SK-N-SH (cell line): ENCODE measurements around the gene ARID4B. TPM values are rescaled to one million over a fixed set of nuclear protein-coding genes. Genes with fewer than 3 reads are reported as not detected.
A peak's percentile ranks its signal among the peaks of the same experiment; 100 is the strongest.

Experiments
- CTCF ChIA-PET: fragments of 300-600, 350-600 bp; formaldehyde crosslinking; extraction: SDS; loops from one replicate; lab custom pipeline; 2021; lab: Yijun Ruan, JAX
- POLR2A ChIA-PET: fragments of 350-600 bp; sonication (Branson Sonifier 250); formaldehyde crosslinking; extraction: SDS; loops from one replicate; lab custom pipeline; 2020; ENCODE audit warnings: antibody characterized with exemption, inconsistent platforms; lab: Yijun Ruan, JAX
- DNase-seq: peaks from one replicate; pipeline ENCODE4 v3.0.0; 2012
- H2AFZ ChIP-seq: fragments of 200-600 bp; sonication (generic); 2 replicates; pipeline ENCODE4 v1.8.1; 2016; ENCODE audit warnings: antibody characterized with exemption, mild to moderate bottlenecking, low read depth
- H3F3A ChIP-seq: fragments of 200-600 bp; sonication (generic); replicated peaks from 2 replicates; pipeline ENCODE3; 2016; ENCODE audit warnings: antibody characterized with exemption, mild to moderate bottlenecking; ENCODE audit not compliant: insufficient read depth
- H3K27ac ChIP-seq, 2 experiments: fragments of 200-500 bp in 1 of 2; fragments of 200-600 bp in 1 of 2; sonication (Bioruptor generic) in 1 of 2; sonication (generic), shearing (Covaris generic) in 1 of 2; 2 replicates each; pipeline versions ENCODE4 v1.5.1 to v1.6.1; 2014 to 2016; ENCODE audit warnings: low read depth in 2 of 2, inconsistent platforms in 1 of 2, low read length in 1 of 2, mild to moderate bottlenecking in 1 of 2, mixed read lengths in 1 of 2
- H3K27me3 ChIP-seq: fragments of 200-600 bp; sonication (generic), shearing (Covaris generic); 2 replicates; pipeline ENCODE4 v1.6.1; 2016; ENCODE audit warnings: mixed run types; ENCODE audit not compliant: insufficient read depth
- H3K36me3 ChIP-seq, 2 experiments: fragments of 200-500 bp in 1 of 2; fragments of 200-600 bp in 1 of 2; sonication (Bioruptor generic) in 1 of 2; sonication (generic) in 1 of 2; replicated peaks in 1 of 2; 2 replicates each; pipeline versions ENCODE3 to v1.5.1; 2014 to 2016; ENCODE audit warnings: low read length in 1 of 2, mild to moderate bottlenecking in 1 of 2; ENCODE audit not compliant: insufficient read depth in 2 of 2, control insufficient read depth in 1 of 2
- H3K4me1 ChIP-seq, 2 experiments: fragments of 200-500 bp in 1 of 2; fragments of 200-600 bp in 1 of 2; sonication (Bioruptor generic) in 1 of 2; sonication (generic), shearing (Covaris generic) in 1 of 2; 2 replicates each; pipeline versions ENCODE4 v1.5.1 to v1.6.1; 2014 to 2016; ENCODE audit warnings: low read depth in 1 of 2, low read length in 1 of 2, mixed run types in 1 of 2; ENCODE audit not compliant: insufficient read depth in 2 of 2, control insufficient read depth in 1 of 2
- H3K4me2 ChIP-seq: fragments of 200-600 bp; sonication (generic), shearing (Covaris generic); 2 replicates; pipeline ENCODE4 v1.6.1; 2017; ENCODE audit warnings: mixed run types
- H3K4me3 ChIP-seq, 2 experiments: fragments of 200-500 bp in 1 of 2; fragments of 200-600 bp in 1 of 2; sonication (Bioruptor generic) in 1 of 2; sonication (generic), shearing (Covaris generic) in 1 of 2; 2 replicates each; pipeline versions ENCODE4 v1.5.1 to v1.8.1; 2014 to 2016; ENCODE audit warnings: low read depth in 2 of 2, inconsistent platforms in 1 of 2, low read length in 1 of 2, mild to moderate bottlenecking in 1 of 2, mixed read lengths in 1 of 2, moderate library complexity in 1 of 2
- H3K79me2 ChIP-seq: fragments of 200-600 bp; sonication (generic); 2 replicates; pipeline ENCODE4 v1.8.1; 2017; ENCODE audit warnings: mild to moderate bottlenecking; ENCODE audit not compliant: insufficient read depth
- H3K9ac ChIP-seq: fragments of 200-600 bp; sonication (generic); 2 replicates; pipeline ENCODE4 v1.6.1; 2017; ENCODE audit warnings: mixed run types
- H3K9me2 ChIP-seq: fragments of 200-600 bp; sonication (generic); 2 replicates; pipeline ENCODE4 v1.6.1; 2017; ENCODE audit warnings: mixed run types
- H3K9me3 ChIP-seq: fragments of 200-600 bp; sonication (generic); 2 replicates; pipeline ENCODE4 v1.6.1; 2017; ENCODE audit warnings: mixed run types, mild to moderate bottlenecking, moderate library complexity
- H4K20me1 ChIP-seq: fragments of 200-600 bp; sonication (generic); 2 replicates; pipeline ENCODE4 v1.6.1; 2017; ENCODE audit warnings: mild to moderate bottlenecking, mixed run types; ENCODE audit not compliant: insufficient read depth
- CHD2 ChIP-seq: fragments of 150-350 bp; IDR thresholded peaks from 2 replicates; pipeline ENCODE4 v1.6.1; 2018; ENCODE audit warnings: low read length; ENCODE audit not compliant: partially characterized antibody
- CTCF ChIP-seq: fragments of 200-600 bp; sonication (generic); IDR thresholded peaks from 2 replicates; pipeline ENCODE4 v1.6.1; 2017; ENCODE audit warnings: antibody characterized with exemption, mild to moderate bottlenecking, moderate library complexity
- ELF1 ChIP-seq: IDR thresholded peaks from 2 replicates; pipeline ENCODE4 v1.4.0; 2012
- FOSL2 ChIP-seq: IDR thresholded peaks from 2 replicates; pipeline ENCODE4 v1.4.0; 2012; ENCODE audit warnings: low read depth, mild to moderate bottlenecking, moderate library complexity, borderline replicate concordance
- FOXJ3 ChIP-seq: sonication (generic); formaldehyde crosslinking; IDR thresholded peaks from 2 replicates; pipeline ENCODE4 v1.5.1; 2020; ENCODE audit warnings: mild to moderate bottlenecking, missing genetic modification reagents
- FOXM1 ChIP-seq: IDR thresholded peaks from 2 replicates; pipeline ENCODE4 v1.4.0; 2012; ENCODE audit warnings: low read depth, mild to moderate bottlenecking
- GABPA ChIP-seq: IDR thresholded peaks from 2 replicates; pipeline ENCODE4 v1.4.0; 2012; ENCODE audit warnings: low read depth, mild to moderate bottlenecking
- JUND ChIP-seq: IDR thresholded peaks from 2 replicates; pipeline ENCODE4 v1.4.0; 2012
- MEF2A ChIP-seq: IDR thresholded peaks from 2 replicates; pipeline ENCODE4 v1.4.0; 2012; ENCODE audit warnings: low read depth, borderline replicate concordance
- POLR2AphosphoS5 ChIP-seq: IDR thresholded peaks from 2 replicates; pipeline ENCODE4 v1.6.1; 2012; ENCODE audit warnings: low read depth, low read length
- RCOR1 ChIP-seq: fragments of 150-350 bp; IDR thresholded peaks from 2 replicates; pipeline ENCODE4 v1.6.1; 2017; ENCODE audit warnings: antibody characterized with exemption, low read length
- REST ChIP-seq: IDR thresholded peaks from 2 replicates; pipeline ENCODE4 v1.6.1; 2012; ENCODE audit warnings: mild to moderate bottlenecking, low read depth, low read length, moderate library complexity
- RFX5 ChIP-seq: IDR thresholded peaks from 2 replicates; pipeline ENCODE4 v1.6.1; 2012; ENCODE audit warnings: mild to moderate bottlenecking, improper control_type of control experiment, low read length
- RXRA ChIP-seq: IDR thresholded peaks from 2 replicates; pipeline ENCODE4 v1.4.0; 2012; ENCODE audit warnings: low read depth, mild to moderate bottlenecking, borderline replicate concordance
- SMC3 ChIP-seq: IDR thresholded peaks from 2 replicates; pipeline ENCODE4 v1.6.1; 2012; ENCODE audit warnings: low read depth, low read length, improper control_type of control experiment
- TCF12 ChIP-seq: IDR thresholded peaks from 2 replicates; pipeline ENCODE4 v1.4.0; 2012
- USF2 ChIP-seq: fragments of 150-350 bp; IDR thresholded peaks from 2 replicates; pipeline ENCODE4 v1.6.1; 2017; ENCODE audit warnings: antibody characterized with exemption, low read length, low read depth, borderline replicate concordance
- YY1 ChIP-seq: IDR thresholded peaks from 2 replicates; pipeline ENCODE4 v1.4.0; 2012; ENCODE audit warnings: low read depth, mild to moderate bottlenecking
- WGBS: methylation state at CpG from one replicate; pipeline ENCODE4 v1.1.6; 2017; ENCODE audit warnings: low lambda C conversion rate; 5-methylcytosine and 5-hydroxymethylcytosine counted together
- polyA plus RNA-seq, 3 experiments: library from polyadenylated mRNA; depleted of rRNA; stranded (reverse); fragments of >200 nt; gene quantifications; 2 replicates each; pipeline ENCODE4 v1.2.3, GENCODE V29; 2012
- TF ChIP-seq, protein P1 (sequence below): fragments of 150-350 bp; IDR thresholded peaks from 2 replicates; pipeline ENCODE4 v1.6.1; 2016; ENCODE audit warnings: mild to moderate bottlenecking, low read depth, low read length
- TF ChIP-seq, protein P2 (sequence below): IDR thresholded peaks from 2 replicates; pipeline ENCODE4 v1.4.0; 2012; ENCODE audit warnings: low read depth, borderline replicate concordance
- TF ChIP-seq, protein P3 (sequence below): IDR thresholded peaks from 2 replicates; pipeline ENCODE4; 2012

Gene ARID4B
- polyA plus RNA-seq, 1 of the 3 experiments (the other 2 are of a cell fraction) = 4.4 TPM

- H3K9ac ChIP-seq = peak within 1 kb of the TSS; percentile 91
- peaks cover 14 to 28% of the 10 kb centered on the region in 2 experiments for H3K36me3 ChIP-seq
- peak within 1 kb of the TSS; percentile 96 to 99 for H3K27ac ChIP-seq
- ChIA-PET CTCF (interaction anchor here (1.0 to 5.9 kb wide), 6 partner anchors 39 to 110 kb away, joined by 3 to 34 read pairs (median 4); partner anchors contain the start of gene TBCE), POLR2A (interaction anchor here (1.0 to 1.8 kb wide), 3 partner anchors 11 to 87 kb away, joined by 3 to 6 read pairs (median 5); partner anchors contain the start of gene TBCE)
- peak within 1 kb of the TSS; percentile 94 for H3K4me2 ChIP-seq
- peaks cover 87% of the 10 kb centered on the region for H3K79me2 ChIP-seq
- under 1% methylated on average over 54 of the region's 54 CpGs for WGBS
- peak within 1 kb of the TSS; percentile 86 for H3K4me3 ChIP-seq
- H3K27me3 ChIP-seq = no peaks in the 10 kb centered on the region
- peak; percentile 92 for DNase-seq
- H4K20me1 ChIP-seq = peaks cover 58% of the 10 kb centered on the region
- H3K9me2 ChIP-seq = no peaks in the 10 kb centered on the region
- H2AFZ ChIP-seq = peak within 1 kb of the TSS; percentile 80
- H3F3A ChIP-seq = peaks cover 19% of the 10 kb centered on the region
- no peaks in the 10 kb centered on the region for H3K9me3 ChIP-seq
- H3K4me1 ChIP-seq = peaks cover 13 to 28% of the 10 kb centered on the region in 2 experiments; a peak in 3 of 4 replicates
- TF ChIP-seq FOSL2 (no peak), JUND (no peak), RFX5 (peak; percentile 52; the same call in 1 of the 2 replicates), TCF12 (no peak), FOXM1 (no peak), FOXJ3 (CRISPR knock-in tag) (0 out of 2 replicates have a peak, but pooled peaks have one; percentile 43), SMC3 (peak; percentile 32), USF2 (no peak), CHD2 (peak; percentile 68), YY1 (peak; percentile 85; the same call in 1 of the 2 replicates), RXRA (no peak), GABPA (peak; percentile 89), MEF2A (no peak), RCOR1 (no peak; the same call in 1 of the 2 replicates), POLR2AphosphoS5 (peak; percentile 94), ELF1 (peak; percentile 68), CTCF (no peak; the same call in 1 of the 2 replicates), REST (no peak; the same call in 1 of the 2 replicates)
- TF ChIP-seq, protein P1, sequence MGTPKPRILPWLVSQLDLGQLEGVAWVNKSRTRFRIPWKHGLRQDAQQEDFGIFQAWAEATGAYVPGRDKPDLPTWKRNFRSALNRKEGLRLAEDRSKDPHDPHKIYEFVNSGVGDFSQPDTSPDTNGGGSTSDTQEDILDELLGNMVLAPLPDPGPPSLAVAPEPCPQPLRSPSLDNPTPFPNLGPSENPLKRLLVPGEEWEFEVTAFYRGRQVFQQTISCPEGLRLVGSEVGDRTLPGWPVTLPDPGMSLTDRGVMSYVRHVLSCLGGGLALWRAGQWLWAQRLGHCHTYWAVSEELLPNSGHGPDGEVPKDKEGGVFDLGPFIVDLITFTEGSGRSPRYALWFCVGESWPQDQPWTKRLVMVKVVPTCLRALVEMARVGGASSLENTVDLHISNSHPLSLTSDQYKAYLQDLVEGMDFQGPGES = peak; percentile 55; the same call in 1 of the 2 replicates
- TF ChIP-seq, protein P2, sequence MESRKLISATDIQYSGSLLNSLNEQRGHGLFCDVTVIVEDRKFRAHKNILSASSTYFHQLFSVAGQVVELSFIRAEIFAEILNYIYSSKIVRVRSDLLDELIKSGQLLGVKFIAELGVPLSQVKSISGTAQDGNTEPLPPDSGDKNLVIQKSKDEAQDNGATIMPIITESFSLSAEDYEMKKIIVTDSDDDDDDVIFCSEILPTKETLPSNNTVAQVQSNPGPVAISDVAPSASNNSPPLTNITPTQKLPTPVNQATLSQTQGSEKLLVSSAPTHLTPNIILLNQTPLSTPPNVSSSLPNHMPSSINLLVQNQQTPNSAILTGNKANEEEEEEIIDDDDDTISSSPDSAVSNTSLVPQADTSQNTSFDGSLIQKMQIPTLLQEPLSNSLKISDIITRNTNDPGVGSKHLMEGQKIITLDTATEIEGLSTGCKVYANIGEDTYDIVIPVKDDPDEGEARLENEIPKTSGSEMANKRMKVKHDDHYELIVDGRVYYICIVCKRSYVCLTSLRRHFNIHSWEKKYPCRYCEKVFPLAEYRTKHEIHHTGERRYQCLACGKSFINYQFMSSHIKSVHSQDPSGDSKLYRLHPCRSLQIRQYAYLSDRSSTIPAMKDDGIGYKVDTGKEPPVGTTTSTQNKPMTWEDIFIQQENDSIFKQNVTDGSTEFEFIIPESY = 0 out of 2 replicates have a peak, but pooled peaks have one; percentile 56
- TF ChIP-seq, protein P3, sequence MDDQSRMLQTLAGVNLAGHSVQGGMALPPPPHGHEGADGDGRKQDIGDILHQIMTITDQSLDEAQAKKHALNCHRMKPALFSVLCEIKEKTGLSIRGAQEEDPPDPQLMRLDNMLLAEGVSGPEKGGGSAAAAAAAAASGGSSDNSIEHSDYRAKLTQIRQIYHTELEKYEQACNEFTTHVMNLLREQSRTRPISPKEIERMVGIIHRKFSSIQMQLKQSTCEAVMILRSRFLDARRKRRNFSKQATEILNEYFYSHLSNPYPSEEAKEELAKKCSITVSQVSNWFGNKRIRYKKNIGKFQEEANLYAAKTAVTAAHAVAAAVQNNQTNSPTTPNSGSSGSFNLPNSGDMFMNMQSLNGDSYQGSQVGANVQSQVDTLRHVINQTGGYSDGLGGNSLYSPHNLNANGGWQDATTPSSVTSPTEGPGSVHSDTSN = peak; percentile 26
These were observed 526 bp upstream of the ARID4B start, which contains the start of gene GGPS1 for GRCh38 chr1:235328271-235329138. GGPS1 (plus strand) TSS chr1:235328570; CDS start chr1:235335265, 6,695 bp downstream.
